K562 (cell line): Measurements from ENCODE around the gene RPS8. TPM values are rescaled to one million over a fixed set of nuclear protein-coding genes. Genes with fewer than 3 reads are reported as not detected.

Source experiments
- CAMTA2 ChIP-seq: fragments of 250-450 bp; sonication (Bioruptor Pico); conservative IDR thresholded peaks from 2 replicates; pipeline ENCODE4 v1.5.1; 2022
- CBX1 ChIP-seq: sonication (generic); IDR thresholded peaks from 2 replicates; pipeline ENCODE4 v1.6.1; 2016; ENCODE audit warnings: antibody characterized with exemption, low read depth, mild to moderate bottlenecking
- CBX2 ChIP-seq: fragments of 200-600 bp; sonication (generic); IDR thresholded peaks from one replicate; pipeline ENCODE4 v1.6.1; 2012; ENCODE audit warnings: mild to moderate bottlenecking, low read length, inconsistent platforms; ENCODE audit not compliant: insufficient read depth, poor library complexity, severe bottlenecking
- ETV6 ChIP-seq, 3 experiments: fragments of 150-350 bp in 1 of 3; sonication (generic) in 1 of 3; formaldehyde crosslinking in 1 of 3; IDR thresholded peaks; 2 replicates each; pipeline versions ENCODE4 v1.6.1 to v1.8.0; 2014 to 2022; ENCODE audit warnings: borderline replicate concordance in 2 of 3, low read depth in 2 of 3, antibody characterized with exemption in 1 of 3, low read length in 1 of 3, mild to moderate bottlenecking in 1 of 3, missing genetic modification reagents in 1 of 3
- EWSR1 ChIP-seq: fragments of 450-650 bp; IDR thresholded peaks from 2 replicates; pipeline ENCODE4 v1.6.1; 2018; ENCODE audit warnings: borderline replicate concordance, mild to moderate bottlenecking, low read depth, moderate library complexity; ENCODE audit not compliant: partially characterized antibody
- HDAC2 ChIP-seq: fragments of 450-650 bp; IDR thresholded peaks from 2 replicates; pipeline ENCODE4 v1.6.1; 2016; ENCODE audit warnings: mild to moderate bottlenecking
- NELFE ChIP-seq: IDR thresholded peaks from 2 replicates; pipeline ENCODE4 v1.6.1; 2011; ENCODE audit warnings: mild to moderate bottlenecking; ENCODE audit not compliant: insufficient read depth, insufficient read length
- PHTF2 ChIP-seq: fragments of 250-450 bp; sonication (Bioruptor Pico); IDR thresholded peaks from 2 replicates; pipeline ENCODE4 v1.5.0; 2021; ENCODE audit warnings: mild to moderate bottlenecking
- SRSF3 ChIP-seq: fragments of 200-400 bp; formaldehyde crosslinking; IDR thresholded peaks from 2 replicates; pipeline ENCODE4 v1.6.1; 2016; ENCODE audit warnings: mild to moderate bottlenecking, low read length, moderate library complexity; ENCODE audit not compliant: insufficient read depth
- TGIF2 ChIP-seq: sonication (generic); formaldehyde crosslinking; IDR thresholded peaks from 2 replicates; pipeline ENCODE4 v1.8.1; 2022; ENCODE audit warnings: mild to moderate bottlenecking, missing genetic modification reagents, moderate library complexity
- YBX1 ChIP-seq: fragments of 450-650 bp; IDR thresholded peaks from 2 replicates; pipeline ENCODE4 v1.7.1; 2016; ENCODE audit warnings: mild to moderate bottlenecking
- ZNF175 ChIP-seq: fragments of 200-800 bp; sonication (Bioruptor generic); IDR thresholded peaks from 2 replicates; pipeline ENCODE4 v1.6.1; 2016; ENCODE audit warnings: low read depth, mild to moderate bottlenecking, missing genetic modification characterization, missing compliant biosample characterization
- ZNF444 ChIP-seq: fragments of 250-450 bp; sonication (Bioruptor Pico); IDR thresholded peaks from 2 replicates; pipeline ENCODE4 v1.4.0; 2020; ENCODE audit warnings: mild to moderate bottlenecking, moderate library complexity
- polyA plus RNA-seq, 8 experiments: library from polyadenylated mRNA; depleted of rRNA in 4 of 8; stranded (reverse) in 5 of 8; unstranded in 3 of 8; fragments of >200 nt; fragmentation: Nextera tagmentation in 2 of 8; fragmentation: Illumina TruSeq in 1 of 8; extraction: Ambion mirVana in 2 of 8; extraction: Trizol in 1 of 8; gene quantifications; 2 replicates each; pipeline versions ENCODE4 v1.2.1 to v1.2.3, GENCODE V29; 2011 to 2014; ENCODE audit warnings: inconsistent platforms in 1 of 8, missing spikeins in 1 of 8
- total RNA-seq, 7 experiments: library from RNA; depleted of rRNA in 6 of 7; stranded (reverse); fragments of >200 nt in 6 of 7; fragmentation: Illumina TruSeq in 2 of 7; extraction: Trizol in 2 of 7; gene quantifications; 2 replicates each; pipeline versions ENCODE4 v1.2.1 to v1.2.3, GENCODE V29; 2011 to 2021; ENCODE audit warnings: low replicate concordance in 1 of 7
- TF ChIP-seq, protein P1 (sequence below): fragments of 200-800 bp; sonication (Bioruptor generic); IDR thresholded peaks from 2 replicates; pipeline ENCODE4 v1.6.1; 2016; ENCODE audit warnings: missing genetic modification characterization, missing compliant biosample characterization
- TF ChIP-seq, protein P2 (sequence below): sonication (generic); formaldehyde crosslinking; IDR thresholded peaks from 2 replicates; pipeline ENCODE4 v1.9.0; 2022; ENCODE audit warnings: mild to moderate bottlenecking, missing genetic modification reagents
- TF ChIP-seq, protein P3 (sequence below): fragments of 450-650 bp; IDR thresholded peaks from 2 replicates; pipeline ENCODE4 v1.6.1; 2014; ENCODE audit warnings: low read depth, mild to moderate bottlenecking, moderate library complexity, borderline replicate concordance
- TF ChIP-seq, protein P4 (sequence below): fragments of 450-650 bp; IDR thresholded peaks from 2 replicates; pipeline ENCODE4 v1.6.1; 2016; ENCODE audit warnings: borderline replicate concordance

Gene RPS8
- total and polyA plus RNA-seq, 9 of the 15 experiments (the other 6 are each of a cell fraction or from before 2014, with no cell fraction given), result 2,431 to 4,168 (median 3,109) TPM

DNA sequence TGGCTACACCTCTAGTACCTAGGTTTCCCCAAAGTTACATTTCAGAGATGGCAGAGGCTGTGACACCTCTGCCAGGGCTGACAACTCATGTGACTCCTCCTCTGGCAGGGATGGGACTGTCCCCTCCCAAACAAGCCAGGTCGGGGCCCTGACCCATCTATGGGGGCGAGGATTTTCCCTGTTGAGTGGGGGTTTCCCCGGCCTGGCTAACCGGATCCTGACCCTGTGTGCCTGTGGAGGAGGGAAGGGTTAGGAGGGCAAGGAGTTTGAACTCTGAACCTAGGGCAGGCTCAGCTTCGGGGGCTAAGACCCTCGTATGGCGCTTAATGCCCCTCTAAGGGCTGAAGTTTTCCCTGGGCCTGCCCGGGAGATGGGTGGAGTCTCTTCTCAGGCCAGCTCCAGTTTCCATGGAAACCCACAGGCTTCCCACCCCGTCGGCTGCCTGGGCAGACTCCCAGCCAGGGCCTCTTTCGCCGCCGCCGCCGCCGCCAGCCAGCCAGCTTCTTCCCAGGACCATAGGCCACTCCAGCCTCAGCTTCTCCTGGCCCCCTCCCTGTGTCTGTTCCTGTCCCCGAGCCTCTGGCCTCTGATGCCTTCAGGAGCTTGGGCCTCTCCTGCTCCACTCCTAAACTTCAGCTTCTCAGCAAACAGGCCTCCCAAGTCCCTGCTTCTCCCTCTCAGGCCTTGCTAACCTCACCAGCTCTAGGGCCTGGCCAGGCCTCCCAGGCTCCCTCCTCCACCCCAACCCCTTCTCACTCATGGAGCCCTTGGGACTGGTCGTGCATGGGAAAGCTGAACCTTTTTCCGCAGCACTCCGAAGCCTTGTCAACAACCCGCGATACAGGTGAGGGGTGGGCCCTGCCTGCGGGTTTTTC, 33.0 kb downstream of the RPS8 start, which contains the start of gene BTBD19 (continued):
- TF ChIP-seq, protein P1, sequence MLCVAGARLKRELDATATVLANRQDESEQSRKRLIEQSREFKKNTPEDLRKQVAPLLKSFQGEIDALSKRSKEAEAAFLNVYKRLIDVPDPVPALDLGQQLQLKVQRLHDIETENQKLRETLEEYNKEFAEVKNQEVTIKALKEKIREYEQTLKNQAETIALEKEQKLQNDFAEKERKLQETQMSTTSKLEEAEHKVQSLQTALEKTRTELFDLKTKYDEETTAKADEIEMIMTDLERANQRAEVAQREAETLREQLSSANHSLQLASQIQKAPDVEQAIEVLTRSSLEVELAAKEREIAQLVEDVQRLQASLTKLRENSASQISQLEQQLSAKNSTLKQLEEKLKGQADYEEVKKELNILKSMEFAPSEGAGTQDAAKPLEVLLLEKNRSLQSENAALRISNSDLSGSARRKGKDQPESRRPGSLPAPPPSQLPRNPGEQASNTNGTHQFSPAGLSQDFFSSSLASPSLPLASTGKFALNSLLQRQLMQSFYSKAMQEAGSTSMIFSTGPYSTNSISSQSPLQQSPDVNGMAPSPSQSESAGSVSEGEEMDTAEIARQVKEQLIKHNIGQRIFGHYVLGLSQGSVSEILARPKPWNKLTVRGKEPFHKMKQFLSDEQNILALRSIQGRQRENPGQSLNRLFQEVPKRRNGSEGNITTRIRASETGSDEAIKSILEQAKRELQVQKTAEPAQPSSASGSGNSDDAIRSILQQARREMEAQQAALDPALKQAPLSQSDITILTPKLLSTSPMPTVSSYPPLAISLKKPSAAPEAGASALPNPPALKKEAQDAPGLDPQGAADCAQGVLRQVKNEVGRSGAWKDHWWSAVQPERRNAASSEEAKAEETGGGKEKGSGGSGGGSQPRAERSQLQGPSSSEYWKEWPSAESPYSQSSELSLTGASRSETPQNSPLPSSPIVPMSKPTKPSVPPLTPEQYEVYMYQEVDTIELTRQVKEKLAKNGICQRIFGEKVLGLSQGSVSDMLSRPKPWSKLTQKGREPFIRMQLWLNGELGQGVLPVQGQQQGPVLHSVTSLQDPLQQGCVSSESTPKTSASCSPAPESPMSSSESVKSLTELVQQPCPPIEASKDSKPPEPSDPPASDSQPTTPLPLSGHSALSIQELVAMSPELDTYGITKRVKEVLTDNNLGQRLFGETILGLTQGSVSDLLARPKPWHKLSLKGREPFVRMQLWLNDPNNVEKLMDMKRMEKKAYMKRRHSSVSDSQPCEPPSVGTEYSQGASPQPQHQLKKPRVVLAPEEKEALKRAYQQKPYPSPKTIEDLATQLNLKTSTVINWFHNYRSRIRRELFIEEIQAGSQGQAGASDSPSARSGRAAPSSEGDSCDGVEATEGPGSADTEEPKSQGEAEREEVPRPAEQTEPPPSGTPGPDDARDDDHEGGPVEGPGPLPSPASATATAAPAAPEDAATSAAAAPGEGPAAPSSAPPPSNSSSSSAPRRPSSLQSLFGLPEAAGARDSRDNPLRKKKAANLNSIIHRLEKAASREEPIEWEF (CRISPR knock-in tag), result no peak
- TF ChIP-seq NELFE (no peak), HDAC2 (no peak), CBX1 (no peak), CBX2 (no peak), YBX1 (no peak), ETV6 (IDR thresholded peaks at IDR 0.05; ENCODE audit: borderline replicate concordance in 1 of 2, low read depth in 2 of 2, low read length in 1 of 2) (no peak; a peak in 1 of 4 replicates), ETV6 (CRISPR knock-in tag; IDR thresholded peaks at IDR 0.05; ENCODE audit: borderline replicate concordance) (no peak), PHTF2 (CRISPR knock-in tag) (0 out of 2 replicates have a peak, but pooled peaks have one; percentile 40), TGIF2 (0 out of 2 replicates have a peak, but pooled peaks have one; percentile 47), CAMTA2 (no peak), SRSF3 (peak; percentile 65; the same call in 1 of the 2 replicates), ZNF444 (CRISPR knock-in tag) (no peak), EWSR1 (no peak), ZNF175 (0 out of 2 replicates have a peak, but pooled peaks have one; percentile 26)
- TF ChIP-seq, protein P2, sequence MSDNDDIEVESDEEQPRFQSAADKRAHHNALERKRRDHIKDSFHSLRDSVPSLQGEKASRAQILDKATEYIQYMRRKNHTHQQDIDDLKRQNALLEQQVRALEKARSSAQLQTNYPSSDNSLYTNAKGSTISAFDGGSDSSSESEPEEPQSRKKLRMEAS (CRISPR knock-in tag), result no peak; the same call in 1 of the 2 replicates
- TF ChIP-seq, protein P3, sequence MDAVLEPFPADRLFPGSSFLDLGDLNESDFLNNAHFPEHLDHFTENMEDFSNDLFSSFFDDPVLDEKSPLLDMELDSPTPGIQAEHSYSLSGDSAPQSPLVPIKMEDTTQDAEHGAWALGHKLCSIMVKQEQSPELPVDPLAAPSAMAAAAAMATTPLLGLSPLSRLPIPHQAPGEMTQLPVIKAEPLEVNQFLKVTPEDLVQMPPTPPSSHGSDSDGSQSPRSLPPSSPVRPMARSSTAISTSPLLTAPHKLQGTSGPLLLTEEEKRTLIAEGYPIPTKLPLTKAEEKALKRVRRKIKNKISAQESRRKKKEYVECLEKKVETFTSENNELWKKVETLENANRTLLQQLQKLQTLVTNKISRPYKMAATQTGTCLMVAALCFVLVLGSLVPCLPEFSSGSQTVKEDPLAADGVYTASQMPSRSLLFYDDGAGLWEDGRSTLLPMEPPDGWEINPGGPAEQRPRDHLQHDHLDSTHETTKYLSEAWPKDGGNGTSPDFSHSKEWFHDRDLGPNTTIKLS, result no peak
- TF ChIP-seq, protein P4, sequence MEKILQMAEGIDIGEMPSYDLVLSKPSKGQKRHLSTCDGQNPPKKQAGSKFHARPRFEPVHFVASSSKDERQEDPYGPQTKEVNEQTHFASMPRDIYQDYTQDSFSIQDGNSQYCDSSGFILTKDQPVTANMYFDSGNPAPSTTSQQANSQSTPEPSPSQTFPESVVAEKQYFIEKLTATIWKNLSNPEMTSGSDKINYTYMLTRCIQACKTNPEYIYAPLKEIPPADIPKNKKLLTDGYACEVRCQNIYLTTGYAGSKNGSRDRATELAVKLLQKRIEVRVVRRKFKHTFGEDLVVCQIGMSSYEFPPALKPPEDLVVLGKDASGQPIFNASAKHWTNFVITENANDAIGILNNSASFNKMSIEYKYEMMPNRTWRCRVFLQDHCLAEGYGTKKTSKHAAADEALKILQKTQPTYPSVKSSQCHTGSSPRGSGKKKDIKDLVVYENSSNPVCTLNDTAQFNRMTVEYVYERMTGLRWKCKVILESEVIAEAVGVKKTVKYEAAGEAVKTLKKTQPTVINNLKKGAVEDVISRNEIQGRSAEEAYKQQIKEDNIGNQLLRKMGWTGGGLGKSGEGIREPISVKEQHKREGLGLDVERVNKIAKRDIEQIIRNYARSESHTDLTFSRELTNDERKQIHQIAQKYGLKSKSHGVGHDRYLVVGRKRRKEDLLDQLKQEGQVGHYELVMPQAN, result peak; percentile 53; the same call in 1 of the 2 replicates
